ENCODE results near the gene EXD3.

EXD3 gene

DNA sequence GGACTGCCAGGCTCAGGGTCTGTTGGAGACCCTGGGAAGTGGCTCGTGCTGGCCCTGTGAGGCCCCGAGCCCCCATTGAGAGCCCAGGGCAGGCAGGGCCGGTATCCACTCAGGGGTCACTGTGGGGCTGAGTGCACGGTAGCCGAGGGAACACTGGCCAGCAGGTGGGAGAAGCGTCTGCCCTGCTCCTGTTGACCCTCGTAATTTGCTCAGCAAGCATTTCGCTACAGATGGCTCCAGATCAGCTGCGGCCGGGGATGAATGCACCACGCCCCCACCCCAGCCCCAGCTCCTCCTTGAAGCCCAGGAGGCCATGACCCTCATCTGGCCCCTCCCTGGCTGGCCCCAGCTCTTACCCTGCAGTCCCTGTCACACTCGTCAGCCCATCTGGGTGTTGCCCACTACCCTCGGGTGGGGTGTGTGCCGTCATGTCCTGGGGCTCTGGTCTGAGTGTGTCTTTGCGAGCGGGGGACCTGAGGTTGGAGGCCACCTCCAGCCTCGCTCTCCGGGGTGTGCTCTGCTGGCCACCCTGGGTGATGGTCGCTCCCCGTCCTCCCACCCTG is 114.8 kb downstream of the EXD3 start:
- no peak overlapping the region for H3K4me3 ChIP-seq (ENCODE audit: low read length)
- no peaks in the 10 kb centered on the region for H3K9me3 ChIP-seq (ENCODE audit: control insufficient read depth, low read length)
- H3K9ac ChIP-seq (ENCODE audit: low read length), result no peak overlapping the region
- no peak for DNase-seq (ENCODE audit: low read depth)
- H3K27me3 ChIP-seq (replicated peaks; ENCODE audit: control insufficient read depth, insufficient read depth, low read length), result peaks cover 41% of the 10 kb centered on the region
- no peaks in the 10 kb centered on the region for H3K4me1 ChIP-seq (ENCODE audit: control insufficient read depth, insufficient read depth, low read length)
- no peaks in the 10 kb centered on the region for H3K36me3 ChIP-seq (ENCODE audit: control insufficient read depth, insufficient read depth, low read length, severe bottlenecking)

DNA sequence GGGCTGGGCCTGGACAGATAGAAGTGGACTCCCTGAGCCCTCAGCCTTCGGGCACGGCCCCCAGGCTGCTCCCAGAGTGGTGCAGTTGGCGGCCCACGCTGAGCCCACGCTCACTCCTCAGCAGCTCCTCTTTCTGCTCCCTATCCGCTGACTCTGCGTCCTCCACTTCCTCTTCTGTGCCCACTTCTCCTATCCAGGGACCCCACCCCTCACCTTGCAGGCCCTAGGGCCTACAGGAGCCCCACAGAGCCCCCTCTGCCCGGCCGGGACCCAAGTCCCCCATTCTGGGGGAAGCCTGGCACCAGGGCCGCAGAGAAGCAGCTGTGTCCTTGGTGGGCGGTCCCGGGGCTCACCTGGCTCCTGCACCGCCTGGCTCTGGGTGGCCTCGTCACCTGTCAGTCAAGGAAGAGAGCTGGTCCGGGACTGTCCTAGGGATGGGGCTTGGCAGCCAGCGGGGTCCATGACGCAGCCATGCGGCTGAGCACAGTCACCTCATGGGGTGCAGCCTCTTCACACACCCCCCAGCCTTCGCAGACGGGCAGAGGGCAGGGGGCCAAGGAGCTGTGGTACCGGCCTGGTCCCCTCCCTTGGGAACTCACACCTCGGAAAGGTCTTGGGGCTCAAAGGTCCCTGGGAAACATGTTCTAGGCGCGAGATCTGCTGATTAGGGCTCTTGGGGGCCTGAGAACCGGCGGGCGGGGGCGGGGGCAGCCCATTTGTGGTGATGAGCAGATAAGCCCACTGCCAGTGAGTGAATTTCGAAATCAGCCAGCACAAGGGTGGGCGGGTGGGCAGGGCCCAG is 115.5 kb downstream of the EXD3 start:
- no peak for DNase-seq (ENCODE audit: low read depth)
- Histone ChIP-seq H3K36me3 (ENCODE audit: control insufficient read depth, insufficient read depth, low read length, severe bottlenecking) (no peaks in the 10 kb centered on the region), H3K9me3 (ENCODE audit: control insufficient read depth, low read length) (no peaks in the 10 kb centered on the region), H3K4me3 (ENCODE audit: low read length) (no peak overlapping the region), H3K9ac (ENCODE audit: low read length) (no peak overlapping the region), H3K27me3 (replicated peaks; ENCODE audit: control insufficient read depth, insufficient read depth, low read length) (peaks cover 46% of the 10 kb centered on the region), H3K4me1 (ENCODE audit: control insufficient read depth, insufficient read depth, low read length) (no peaks in the 10 kb centered on the region)

DNA sequence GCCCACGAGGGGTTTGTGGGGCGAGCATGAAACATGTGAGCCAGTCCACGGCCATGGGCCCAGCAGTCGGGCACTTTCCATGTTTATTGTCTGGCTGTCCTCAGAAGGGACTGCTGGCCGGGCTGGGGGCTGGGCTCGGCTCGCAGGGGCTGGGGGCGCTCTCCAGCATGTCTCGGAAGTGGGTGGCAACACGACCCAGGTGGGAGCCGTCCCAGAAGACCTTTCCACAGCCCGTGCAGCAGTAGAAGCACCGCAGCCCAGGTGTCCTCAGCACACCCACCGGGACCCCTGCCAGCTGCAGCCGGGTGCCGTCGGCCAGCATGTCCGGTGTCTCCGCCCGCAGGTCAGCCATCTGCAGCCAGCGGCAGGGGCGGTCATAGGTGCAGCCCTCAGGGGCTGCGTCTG is 116.1 kb downstream of the EXD3 start:
- H3K27me3 ChIP-seq (replicated peaks; ENCODE audit: control insufficient read depth, insufficient read depth, low read length), result peaks cover 46% of the 10 kb centered on the region
- no peaks in the 10 kb centered on the region for H3K4me1 ChIP-seq (ENCODE audit: control insufficient read depth, insufficient read depth, low read length)
- no peaks in the 10 kb centered on the region for H3K9me3 ChIP-seq (ENCODE audit: control insufficient read depth, low read length)
- H3K36me3 ChIP-seq (ENCODE audit: control insufficient read depth, insufficient read depth, low read length, severe bottlenecking), result no peaks in the 10 kb centered on the region
- no peak overlapping the region for H3K9ac ChIP-seq (ENCODE audit: low read length)
- DNase-seq (ENCODE audit: low read depth), result no peak
- no peak overlapping the region for H3K4me3 ChIP-seq (ENCODE audit: low read length)

DNA sequence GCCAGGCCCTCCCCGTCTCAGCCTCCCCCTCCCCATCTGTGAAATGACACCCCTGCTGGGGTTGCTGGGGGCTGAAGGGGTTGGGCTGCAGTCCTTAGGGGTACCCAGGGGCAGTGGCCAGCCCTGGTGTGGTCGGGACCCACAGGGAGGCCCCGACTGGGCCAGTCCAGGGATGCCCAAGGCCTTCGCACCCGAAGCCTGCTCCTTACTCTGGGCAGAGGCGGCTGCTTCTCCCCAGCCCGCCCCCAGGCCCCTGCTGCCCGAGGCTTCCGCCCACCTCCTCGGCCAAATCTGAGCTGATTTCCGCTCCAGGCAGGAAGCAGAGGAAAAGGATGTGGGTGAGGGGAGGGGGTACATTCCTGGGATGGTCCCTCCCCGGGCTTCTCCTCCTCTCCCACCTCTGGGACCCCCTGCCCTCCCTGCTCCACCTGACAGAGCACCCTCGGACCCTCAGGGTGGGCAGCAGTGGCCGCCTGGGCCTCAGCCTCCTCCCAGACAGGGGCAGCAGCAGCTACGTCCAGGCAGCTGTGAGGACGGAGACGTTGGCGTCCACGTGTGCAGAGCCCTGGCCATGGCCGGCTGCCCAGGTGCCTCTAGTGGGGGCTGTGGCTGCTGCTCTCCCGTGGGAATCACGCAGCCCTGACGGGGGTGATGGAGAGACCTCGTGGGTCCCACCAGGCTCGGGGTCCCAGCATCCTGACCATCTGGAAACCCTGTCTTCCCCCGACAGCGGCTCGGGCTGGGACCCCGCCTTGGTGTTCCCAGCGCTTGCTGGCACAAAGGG is 116.7 kb downstream of the EXD3 start:
- Histone ChIP-seq H3K9me3 (ENCODE audit: control insufficient read depth, low read length) (no peaks in the 10 kb centered on the region), H3K4me3 (ENCODE audit: low read length) (no peak overlapping the region), H3K36me3 (ENCODE audit: control insufficient read depth, insufficient read depth, low read length, severe bottlenecking) (no peaks in the 10 kb centered on the region), H3K9ac (ENCODE audit: low read length) (no peak overlapping the region), H3K4me1 (ENCODE audit: control insufficient read depth, insufficient read depth, low read length) (no peaks in the 10 kb centered on the region), H3K27me3 (replicated peaks; ENCODE audit: control insufficient read depth, insufficient read depth, low read length) (peaks cover 46% of the 10 kb centered on the region)
- no peak for DNase-seq (ENCODE audit: low read depth)

DNA sequence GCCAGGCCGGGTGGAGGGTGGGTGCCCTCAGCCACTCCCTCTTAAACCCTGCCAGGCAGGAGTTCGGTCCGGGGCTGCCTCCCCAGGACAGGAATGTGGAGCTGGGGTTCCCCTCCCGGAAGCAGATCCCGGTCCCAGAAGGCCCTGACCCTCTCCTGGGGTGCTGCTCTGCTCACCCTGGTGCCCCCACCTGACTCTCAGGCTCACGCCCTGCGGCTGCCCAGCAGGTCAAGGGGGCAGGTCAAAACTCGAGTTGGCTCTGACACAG is 117.2 kb downstream of the EXD3 start:
- Histone ChIP-seq H3K36me3 (ENCODE audit: control insufficient read depth, insufficient read depth, low read length, severe bottlenecking) (no peaks in the 10 kb centered on the region), H3K27me3 (replicated peaks; ENCODE audit: control insufficient read depth, insufficient read depth, low read length) (peaks cover 43% of the 10 kb centered on the region), H3K4me3 (ENCODE audit: low read length) (no peak overlapping the region), H3K4me1 (ENCODE audit: control insufficient read depth, insufficient read depth, low read length) (peaks cover 3% of the 10 kb centered on the region), H3K9ac (ENCODE audit: low read length) (no peak overlapping the region), H3K9me3 (ENCODE audit: control insufficient read depth, low read length) (no peaks in the 10 kb centered on the region)
- no peak for DNase-seq (ENCODE audit: low read depth)

DNA sequence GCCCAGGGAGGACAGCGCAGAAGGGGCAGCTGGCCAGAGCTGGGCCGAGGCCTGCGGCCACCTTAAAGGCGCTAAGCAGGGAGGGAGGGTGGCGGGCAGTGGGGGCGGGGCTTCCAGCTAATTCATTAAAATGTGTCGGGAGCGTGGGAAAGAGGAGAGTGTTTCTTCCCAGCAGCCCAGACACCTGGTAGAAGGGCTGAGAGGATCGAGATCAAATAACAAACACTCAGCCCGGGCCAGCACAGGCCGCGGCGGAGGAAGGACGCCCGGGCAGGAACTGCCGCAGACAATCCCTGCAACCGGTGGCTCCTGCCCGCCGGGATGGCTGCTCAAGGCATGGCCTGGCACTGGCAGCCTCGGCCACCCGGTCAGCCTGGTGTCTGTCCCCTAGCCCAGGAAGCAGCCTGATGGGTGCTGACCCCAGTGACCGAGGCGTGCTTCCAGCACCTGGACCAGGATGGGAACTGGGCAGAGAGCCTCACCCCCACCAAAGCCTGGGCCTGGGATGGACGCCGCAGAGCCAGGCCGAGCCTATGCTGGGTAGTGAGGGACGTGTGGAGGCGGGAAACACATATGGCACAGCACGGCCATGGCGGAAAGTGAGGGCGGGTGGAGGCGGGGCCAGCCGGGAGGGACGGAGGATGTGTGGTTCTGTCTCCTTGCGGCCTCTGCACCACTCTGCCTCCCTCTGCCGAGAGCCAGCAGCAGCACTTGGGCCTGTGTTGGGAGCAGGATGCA is 117.7 kb downstream of the EXD3 start:
- Histone ChIP-seq H3K4me3 (ENCODE audit: low read length) (no peak overlapping the region), H3K9ac (ENCODE audit: low read length) (no peak overlapping the region), H3K27me3 (replicated peaks; ENCODE audit: control insufficient read depth, insufficient read depth, low read length) (peaks cover 44% of the 10 kb centered on the region), H3K4me1 (ENCODE audit: control insufficient read depth, insufficient read depth, low read length) (peaks cover 3% of the 10 kb centered on the region), H3K9me3 (ENCODE audit: control insufficient read depth, low read length) (no peaks in the 10 kb centered on the region), H3K36me3 (ENCODE audit: control insufficient read depth, insufficient read depth, low read length, severe bottlenecking) (no peaks in the 10 kb centered on the region)
- DNase-seq (ENCODE audit: low read depth), result no peak

DNA sequence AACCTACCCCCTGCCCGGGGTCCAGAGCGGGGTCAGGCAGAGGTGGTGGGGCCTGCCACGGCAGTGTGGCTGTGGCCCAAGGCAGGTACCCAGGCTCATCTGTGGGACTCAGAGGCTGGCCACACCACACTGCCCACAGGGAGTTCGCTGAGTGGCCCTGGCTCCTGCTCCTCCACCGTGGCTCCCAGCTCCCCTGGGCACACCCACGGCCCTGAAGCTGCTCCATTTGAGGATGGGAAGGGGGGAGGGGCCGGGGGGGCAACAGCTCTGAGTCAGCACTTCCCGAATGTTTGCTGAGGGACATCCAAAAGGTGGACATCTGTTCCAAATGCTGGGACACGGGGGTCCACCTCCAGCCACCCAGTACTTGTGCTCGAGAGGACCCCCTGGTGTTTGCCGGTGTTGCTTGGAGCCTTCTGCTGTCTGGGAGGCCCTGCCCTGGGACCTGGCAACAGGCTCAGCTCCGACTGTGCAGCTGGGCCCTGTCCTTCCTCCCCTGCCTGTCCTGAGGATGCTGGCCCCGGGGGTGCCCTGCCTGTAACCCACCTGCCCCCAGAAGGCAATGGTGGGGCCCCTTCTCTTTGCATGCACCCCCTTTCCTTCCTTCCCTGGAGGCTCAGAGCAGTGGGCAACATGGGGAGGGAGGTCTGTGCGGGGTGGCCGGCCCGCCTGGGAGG is 118.4 kb downstream of the EXD3 start:
- DNase-seq (ENCODE audit: low read depth), result no peak

DNA sequence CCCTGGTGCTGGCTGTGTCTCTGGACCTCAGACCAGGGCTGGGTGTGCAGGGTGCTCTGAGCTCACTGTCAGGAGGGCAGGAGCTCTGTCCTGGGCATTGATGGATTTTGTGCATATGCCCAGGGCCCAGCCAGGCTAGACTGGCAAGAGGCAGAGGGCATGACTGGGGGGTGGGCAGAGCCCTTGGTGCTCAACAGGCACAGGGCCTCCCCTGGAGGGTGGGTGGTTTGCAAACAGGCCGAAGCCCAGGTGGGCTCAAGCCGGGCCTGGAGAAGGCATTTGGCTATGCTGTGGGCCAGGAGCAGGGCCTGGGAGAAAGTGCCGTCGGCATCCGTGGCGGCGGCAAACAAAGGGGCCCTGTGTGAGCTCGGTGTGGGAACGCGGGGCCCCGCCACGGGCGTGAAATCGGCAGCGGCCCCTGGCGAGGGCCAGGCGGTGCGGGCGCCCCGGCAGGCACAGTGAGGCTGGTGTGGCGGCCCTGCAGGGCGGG is 119.0 kb downstream of the EXD3 start:
- H3K9me3 ChIP-seq (ENCODE audit: control insufficient read depth, low read length), result no peaks in the 10 kb centered on the region
- peaks cover 3% of the 10 kb centered on the region for H3K4me1 ChIP-seq (ENCODE audit: control insufficient read depth, insufficient read depth, low read length)
- no peak overlapping the region for H3K4me3 ChIP-seq (ENCODE audit: low read length)
- no peak overlapping the region for H3K9ac ChIP-seq (ENCODE audit: low read length)
- DNase-seq (ENCODE audit: low read depth), result no peak
- H3K27me3 ChIP-seq (replicated peaks; ENCODE audit: control insufficient read depth, insufficient read depth, low read length), result peaks cover 51% of the 10 kb centered on the region
- H3K36me3 ChIP-seq (ENCODE audit: control insufficient read depth, insufficient read depth, low read length, severe bottlenecking), result no peaks in the 10 kb centered on the region

More for the DNA sequence above, 118.4 kb downstream of the EXD3 start:
- no peaks in the 10 kb centered on the region for H3K36me3 ChIP-seq (ENCODE audit: control insufficient read depth, insufficient read depth, low read length, severe bottlenecking)
- H3K9ac ChIP-seq (ENCODE audit: low read length), result no peak overlapping the region
- no peak overlapping the region for H3K4me3 ChIP-seq (ENCODE audit: low read length)
- peaks cover 3% of the 10 kb centered on the region for H3K4me1 ChIP-seq (ENCODE audit: control insufficient read depth, insufficient read depth, low read length)
- H3K27me3 ChIP-seq (replicated peaks; ENCODE audit: control insufficient read depth, insufficient read depth, low read length), result peaks cover 51% of the 10 kb centered on the region
- H3K9me3 ChIP-seq (ENCODE audit: control insufficient read depth, low read length), result no peaks in the 10 kb centered on the region

DNA sequence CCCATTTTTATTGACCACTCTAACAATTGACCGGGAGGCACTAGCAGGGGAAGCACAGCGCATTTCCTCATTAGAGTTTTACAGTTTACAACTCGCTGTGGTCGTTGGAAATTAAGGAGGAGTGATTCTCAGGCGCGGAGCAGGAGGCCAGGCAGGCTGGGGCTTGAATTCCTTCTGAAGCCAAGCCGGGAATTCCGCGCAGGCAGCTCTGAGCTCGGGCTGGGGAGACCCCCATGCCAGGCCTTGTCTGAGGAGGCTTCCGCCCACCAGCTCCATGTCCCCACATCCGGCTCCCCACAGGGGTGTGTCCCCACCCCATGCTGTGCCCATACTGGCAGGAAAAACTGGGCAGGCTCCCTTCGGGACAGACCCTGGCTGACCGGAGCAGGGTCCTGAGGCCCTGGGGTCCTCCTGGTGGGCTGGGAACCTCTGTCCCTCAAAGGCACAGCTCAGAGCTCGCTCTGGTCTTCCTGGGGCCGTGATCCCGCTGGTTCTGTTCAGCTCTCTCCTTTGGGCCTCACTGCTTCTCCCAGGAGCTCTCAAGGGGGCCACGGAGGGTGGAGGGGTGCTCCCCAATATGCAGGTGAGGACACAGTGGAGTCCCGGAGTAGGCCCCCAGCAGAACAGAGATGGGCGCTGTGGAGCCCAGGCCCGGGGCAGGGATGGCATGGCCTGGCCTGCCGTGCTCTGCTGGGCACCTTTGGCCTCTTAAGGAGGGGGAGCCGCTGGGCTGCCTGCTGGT is 119.6 kb downstream of the EXD3 start:
- H3K4me1 ChIP-seq (ENCODE audit: control insufficient read depth, insufficient read depth, low read length), result peaks cover 3% of the 10 kb centered on the region
- H3K9ac ChIP-seq (ENCODE audit: low read length), result no peak overlapping the region
- no peak overlapping the region for H3K4me3 ChIP-seq (ENCODE audit: low read length)
- no peaks in the 10 kb centered on the region for H3K36me3 ChIP-seq (ENCODE audit: control insufficient read depth, insufficient read depth, low read length, severe bottlenecking)
- no peak for DNase-seq (ENCODE audit: low read depth)
- H3K27me3 ChIP-seq (replicated peaks; ENCODE audit: control insufficient read depth, insufficient read depth, low read length), result peaks cover 56% of the 10 kb centered on the region
- no peaks in the 10 kb centered on the region for H3K9me3 ChIP-seq (ENCODE audit: control insufficient read depth, low read length)

DNA sequence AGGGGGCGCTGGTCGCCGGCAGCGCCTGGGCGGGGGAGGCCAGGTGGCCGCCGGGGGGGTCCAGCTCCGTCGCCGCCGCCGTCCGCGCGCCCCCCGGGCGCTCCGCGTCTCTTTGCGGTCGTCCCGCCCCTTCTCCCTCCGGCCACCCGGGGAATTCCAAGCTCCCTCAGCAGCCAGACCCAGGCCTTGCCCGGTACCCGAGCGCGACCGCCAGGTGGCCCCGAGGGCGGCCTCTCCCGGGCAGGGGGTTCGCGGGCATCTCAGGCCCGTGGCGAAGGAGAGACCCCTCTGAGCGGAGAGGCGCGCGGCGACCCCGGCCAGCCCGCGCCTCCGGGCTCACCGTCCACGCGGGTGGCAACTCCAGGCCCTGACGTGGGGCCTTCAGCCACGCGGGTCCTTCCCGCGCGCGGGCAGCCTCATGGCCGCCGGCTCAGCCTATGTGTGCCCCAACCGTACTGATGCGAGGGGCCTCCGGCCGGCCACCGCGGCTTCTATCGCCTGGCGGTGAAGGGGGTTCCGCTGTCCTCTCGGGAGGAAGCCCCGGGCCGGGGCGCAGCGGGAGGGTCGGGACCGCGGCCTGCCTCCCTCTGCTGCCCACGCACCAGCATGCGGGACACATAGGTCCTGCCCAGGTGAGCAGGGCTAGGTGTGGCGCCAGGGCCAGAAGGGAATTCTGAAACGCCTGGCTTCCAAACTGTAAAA is 120.4 kb downstream of the EXD3 start:
- peaks cover 3% of the 10 kb centered on the region for H3K4me1 ChIP-seq (ENCODE audit: control insufficient read depth, insufficient read depth, low read length)
- no peak for DNase-seq (ENCODE audit: low read depth)
- no peaks in the 10 kb centered on the region for H3K9me3 ChIP-seq (ENCODE audit: control insufficient read depth, low read length)
- H3K36me3 ChIP-seq (ENCODE audit: control insufficient read depth, insufficient read depth, low read length, severe bottlenecking), result no peaks in the 10 kb centered on the region
- H3K4me3 ChIP-seq (ENCODE audit: low read length), result no peak overlapping the region
- H3K27me3 ChIP-seq (replicated peaks; ENCODE audit: control insufficient read depth, insufficient read depth, low read length), result peaks cover 60% of the 10 kb centered on the region
- no peak overlapping the region for H3K9ac ChIP-seq (ENCODE audit: low read length)

All from adipocyte (in vitro differentiated cells).